HEK293 (cell line): ENCODE measurements around the gene DPYSL3.

ENCODE experiments used
- CTCF ChIA-PET: fragments of 350-600 bp; formaldehyde crosslinking; extraction: SDS; loops from one replicate; lab custom pipeline; 2021; ENCODE audit warnings: antibody characterized with exemption; lab: Yijun Ruan, JAX
- POLR2A ChIA-PET: fragments of 300-600 bp; formaldehyde crosslinking; extraction: SDS; loops from one replicate; lab custom pipeline; 2020; ENCODE audit warnings: antibody characterized with exemption, inconsistent platforms; lab: Yijun Ruan, JAX
- H3K27ac ChIP-seq: fragments of 200-500 bp; sonication (Bioruptor generic); 2 replicates; pipeline ENCODE4 v1.5.1; 2014; ENCODE audit warnings: low read depth, low read length, control low read depth, inconsistent platforms; ENCODE audit errors: extremely low read depth
- H3K36me3 ChIP-seq, 2 experiments: fragments of 200-500 bp in 1 of 2; sonication (Bioruptor generic) in 1 of 2; 1 replicate in 1 of 2; 2 replicates in 1 of 2; pipeline ENCODE4 v1.5.1; 2014 to 2017; ENCODE audit warnings: inconsistent platforms in 2 of 2, low read length in 2 of 2; ENCODE audit not compliant: control insufficient read depth in 2 of 2, insufficient read depth in 1 of 2
- H3K4me1 ChIP-seq: fragments of 200-500 bp; sonication (Bioruptor generic); 2 replicates; pipeline ENCODE4 v1.5.1; 2014; ENCODE audit warnings: mild to moderate bottlenecking, low read length, inconsistent platforms; ENCODE audit not compliant: control insufficient read depth, insufficient read depth
- H3K4me3 ChIP-seq: 2 replicates; pipeline ENCODE4 v1.5.1; 2011; ENCODE audit warnings: low read depth, mild to moderate bottlenecking, control low read depth, low read length, moderate library complexity
- H3K9me3 ChIP-seq: fragments of 200-500 bp; sonication (Bioruptor generic); 2 replicates; pipeline ENCODE4 v1.5.1; 2014; ENCODE audit warnings: low read depth, low read length, inconsistent platforms; ENCODE audit not compliant: control insufficient read depth, insufficient read depth
- OVOL3 ChIP-seq: fragments of 450-650 bp; formaldehyde crosslinking; IDR thresholded peaks from 2 replicates; pipeline ENCODE4 v1.5.1; 2016; ENCODE audit warnings: missing biosample characterization, missing genetic modification characterization
- TCF7L2 ChIP-seq: IDR thresholded peaks from 2 replicates; pipeline ENCODE4 v1.6.1; 2011; ENCODE audit warnings: low read depth, mild to moderate bottlenecking, inconsistent platforms, low read length, moderate library complexity, borderline replicate concordance
- ZNF341 ChIP-seq: fragments of 450-650 bp; formaldehyde crosslinking; IDR thresholded peaks from 2 replicates; pipeline ENCODE4; 2016; ENCODE audit warnings: low read depth, missing biosample characterization, missing genetic modification characterization
- ZNF707 ChIP-seq: fragments of 450-650 bp; formaldehyde crosslinking; IDR thresholded peaks from 2 replicates; pipeline ENCODE4 v1.5.1; 2016; ENCODE audit warnings: missing biosample characterization, missing genetic modification characterization
- ZNF777 ChIP-seq: fragments of 450-650 bp; formaldehyde crosslinking; IDR thresholded peaks from 2 replicates; pipeline ENCODE4 v1.5.1; 2017; ENCODE audit warnings: missing biosample characterization, missing genetic modification characterization, borderline replicate concordance
- ZSCAN30 ChIP-seq: fragments of 450-650 bp; IDR thresholded peaks from 2 replicates; pipeline ENCODE4 v1.5.1; 2018; ENCODE audit warnings: missing biosample characterization, mild to moderate bottlenecking, missing genetic modification characterization, moderate library complexity
- TF ChIP-seq, protein P1 (sequence below): fragments of 450-650 bp; formaldehyde crosslinking; IDR thresholded peaks from 2 replicates; pipeline ENCODE4 v1.5.1; 2016; ENCODE audit warnings: missing biosample characterization, missing genetic modification characterization
- TF ChIP-seq, protein P2 (sequence below): fragments of 450-650 bp; formaldehyde crosslinking; IDR thresholded peaks from 2 replicates; pipeline ENCODE4 v1.5.1; 2016; ENCODE audit warnings: missing biosample characterization, missing genetic modification characterization
- TF ChIP-seq, protein P3 (sequence below): fragments of 450-650 bp; formaldehyde crosslinking; IDR thresholded peaks from 2 replicates; pipeline ENCODE4 v1.5.1; 2016; ENCODE audit warnings: missing biosample characterization, missing genetic modification characterization
- TF ChIP-seq, protein P4 (sequence below): fragments of 450-650 bp; formaldehyde crosslinking; IDR thresholded peaks from 2 replicates; pipeline ENCODE4 v1.5.1; 2016; ENCODE audit warnings: missing biosample characterization, missing genetic modification characterization
- TF ChIP-seq, protein P5 (sequence below): fragments of 450-650 bp; formaldehyde crosslinking; IDR thresholded peaks from 2 replicates; pipeline ENCODE4 v1.5.1; 2016; ENCODE audit warnings: missing biosample characterization, missing genetic modification characterization

Gene DPYSL3

DNA sequence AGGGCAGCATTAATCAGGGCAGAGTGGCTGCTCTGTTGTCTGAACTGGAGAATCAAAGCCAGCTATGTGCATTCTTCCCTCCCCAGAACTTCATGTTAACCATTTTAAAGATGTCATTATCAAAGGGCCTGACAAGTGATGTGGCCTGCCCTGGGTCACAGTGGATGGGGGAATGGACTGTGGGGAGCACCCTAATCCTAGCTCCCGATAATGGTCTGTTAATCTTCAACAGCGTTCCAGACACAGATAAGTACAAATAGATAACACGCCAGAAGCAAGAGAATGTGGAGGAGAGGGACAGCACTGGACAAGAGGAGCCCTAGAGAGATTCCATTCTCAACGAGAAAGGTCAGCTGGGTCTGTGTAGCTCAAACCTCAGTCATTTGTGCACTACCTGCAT lies 77.5 kb downstream of the DPYSL3 start (continued):
- TF ChIP-seq TCF7L2 = no peak
- TF ChIP-seq, protein P1, sequence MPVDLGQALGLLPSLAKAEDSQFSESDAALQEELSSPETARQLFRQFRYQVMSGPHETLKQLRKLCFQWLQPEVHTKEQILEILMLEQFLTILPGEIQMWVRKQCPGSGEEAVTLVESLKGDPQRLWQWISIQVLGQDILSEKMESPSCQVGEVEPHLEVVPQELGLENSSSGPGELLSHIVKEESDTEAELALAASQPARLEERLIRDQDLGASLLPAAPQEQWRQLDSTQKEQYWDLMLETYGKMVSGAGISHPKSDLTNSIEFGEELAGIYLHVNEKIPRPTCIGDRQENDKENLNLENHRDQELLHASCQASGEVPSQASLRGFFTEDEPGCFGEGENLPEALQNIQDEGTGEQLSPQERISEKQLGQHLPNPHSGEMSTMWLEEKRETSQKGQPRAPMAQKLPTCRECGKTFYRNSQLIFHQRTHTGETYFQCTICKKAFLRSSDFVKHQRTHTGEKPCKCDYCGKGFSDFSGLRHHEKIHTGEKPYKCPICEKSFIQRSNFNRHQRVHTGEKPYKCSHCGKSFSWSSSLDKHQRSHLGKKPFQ (tag by site-specific recombination) = no peak

DNA sequence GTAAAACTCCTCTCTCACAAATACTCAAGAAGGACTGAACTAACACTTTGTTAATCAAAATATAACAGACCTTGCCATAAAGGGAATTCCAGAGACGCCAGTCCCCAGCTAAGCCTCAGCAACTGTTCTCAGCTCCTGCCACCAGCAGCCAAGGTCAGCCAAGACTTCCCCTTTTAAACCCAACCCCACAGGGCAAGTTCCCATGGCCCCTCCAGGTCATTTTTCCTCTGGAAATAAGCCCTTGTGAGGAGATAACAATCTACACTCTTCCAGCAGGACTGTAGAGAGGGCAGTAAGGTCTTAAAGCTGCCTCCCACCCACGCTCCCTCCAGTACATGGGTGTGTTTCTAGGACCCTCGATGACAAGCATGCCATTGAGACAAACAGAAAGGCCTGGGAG lies 78.3 kb downstream of the DPYSL3 start:
- Histone ChIP-seq H3K27ac (no peak overlapping the region), H3K36me3 (no peaks in the 10 kb centered on the region), H3K9me3 (no peaks in the 10 kb centered on the region), H3K4me3 (no peak overlapping the region), H3K4me1 (no peaks in the 10 kb centered on the region)
- POLR2A ChIA-PET = no interaction called here
- CTCF ChIA-PET = interaction anchor here (0.6 to 1.2 kb wide), 2 partner anchors 11 to 147 kb away, joined by 4 to 5 read pairs; no protein-coding TSS in a partner anchor
- TF ChIP-seq, protein P1 (tag by site-specific recombination) = no peak
- TF ChIP-seq ZSCAN30 = no peak
- TF ChIP-seq, protein P2, sequence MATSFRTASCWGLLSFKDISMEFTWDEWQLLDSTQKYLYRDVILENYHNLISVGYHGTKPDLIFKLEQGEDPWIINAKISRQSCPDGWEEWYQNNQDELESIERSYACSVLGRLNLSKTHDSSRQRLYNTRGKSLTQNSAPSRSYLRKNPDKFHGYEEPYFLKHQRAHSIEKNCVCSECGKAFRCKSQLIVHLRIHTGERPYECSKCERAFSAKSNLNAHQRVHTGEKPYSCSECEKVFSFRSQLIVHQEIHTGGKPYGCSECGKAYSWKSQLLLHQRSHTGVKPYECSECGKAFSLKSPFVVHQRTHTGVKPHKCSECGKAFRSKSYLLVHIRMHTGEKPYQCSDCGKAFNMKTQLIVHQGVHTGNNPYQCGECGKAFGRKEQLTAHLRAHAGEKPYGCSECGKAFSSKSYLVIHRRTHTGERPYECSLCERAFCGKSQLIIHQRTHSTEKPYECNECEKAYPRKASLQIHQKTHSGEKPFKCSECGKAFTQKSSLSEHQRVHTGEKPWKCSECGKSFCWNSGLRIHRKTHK (tag by site-specific recombination) = no peak
- TF ChIP-seq, protein P3, sequence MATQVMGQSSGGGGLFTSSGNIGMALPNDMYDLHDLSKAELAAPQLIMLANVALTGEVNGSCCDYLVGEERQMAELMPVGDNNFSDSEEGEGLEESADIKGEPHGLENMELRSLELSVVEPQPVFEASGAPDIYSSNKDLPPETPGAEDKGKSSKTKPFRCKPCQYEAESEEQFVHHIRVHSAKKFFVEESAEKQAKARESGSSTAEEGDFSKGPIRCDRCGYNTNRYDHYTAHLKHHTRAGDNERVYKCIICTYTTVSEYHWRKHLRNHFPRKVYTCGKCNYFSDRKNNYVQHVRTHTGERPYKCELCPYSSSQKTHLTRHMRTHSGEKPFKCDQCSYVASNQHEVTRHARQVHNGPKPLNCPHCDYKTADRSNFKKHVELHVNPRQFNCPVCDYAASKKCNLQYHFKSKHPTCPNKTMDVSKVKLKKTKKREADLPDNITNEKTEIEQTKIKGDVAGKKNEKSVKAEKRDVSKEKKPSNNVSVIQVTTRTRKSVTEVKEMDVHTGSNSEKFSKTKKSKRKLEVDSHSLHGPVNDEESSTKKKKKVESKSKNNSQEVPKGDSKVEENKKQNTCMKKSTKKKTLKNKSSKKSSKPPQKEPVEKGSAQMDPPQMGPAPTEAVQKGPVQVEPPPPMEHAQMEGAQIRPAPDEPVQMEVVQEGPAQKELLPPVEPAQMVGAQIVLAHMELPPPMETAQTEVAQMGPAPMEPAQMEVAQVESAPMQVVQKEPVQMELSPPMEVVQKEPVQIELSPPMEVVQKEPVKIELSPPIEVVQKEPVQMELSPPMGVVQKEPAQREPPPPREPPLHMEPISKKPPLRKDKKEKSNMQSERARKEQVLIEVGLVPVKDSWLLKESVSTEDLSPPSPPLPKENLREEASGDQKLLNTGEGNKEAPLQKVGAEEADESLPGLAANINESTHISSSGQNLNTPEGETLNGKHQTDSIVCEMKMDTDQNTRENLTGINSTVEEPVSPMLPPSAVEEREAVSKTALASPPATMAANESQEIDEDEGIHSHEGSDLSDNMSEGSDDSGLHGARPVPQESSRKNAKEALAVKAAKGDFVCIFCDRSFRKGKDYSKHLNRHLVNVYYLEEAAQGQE (tag by site-specific recombination) = no peak
- TF ChIP-seq ZNF707 (tag by site-specific recombination) = no peak
- TF ChIP-seq, protein P4, sequence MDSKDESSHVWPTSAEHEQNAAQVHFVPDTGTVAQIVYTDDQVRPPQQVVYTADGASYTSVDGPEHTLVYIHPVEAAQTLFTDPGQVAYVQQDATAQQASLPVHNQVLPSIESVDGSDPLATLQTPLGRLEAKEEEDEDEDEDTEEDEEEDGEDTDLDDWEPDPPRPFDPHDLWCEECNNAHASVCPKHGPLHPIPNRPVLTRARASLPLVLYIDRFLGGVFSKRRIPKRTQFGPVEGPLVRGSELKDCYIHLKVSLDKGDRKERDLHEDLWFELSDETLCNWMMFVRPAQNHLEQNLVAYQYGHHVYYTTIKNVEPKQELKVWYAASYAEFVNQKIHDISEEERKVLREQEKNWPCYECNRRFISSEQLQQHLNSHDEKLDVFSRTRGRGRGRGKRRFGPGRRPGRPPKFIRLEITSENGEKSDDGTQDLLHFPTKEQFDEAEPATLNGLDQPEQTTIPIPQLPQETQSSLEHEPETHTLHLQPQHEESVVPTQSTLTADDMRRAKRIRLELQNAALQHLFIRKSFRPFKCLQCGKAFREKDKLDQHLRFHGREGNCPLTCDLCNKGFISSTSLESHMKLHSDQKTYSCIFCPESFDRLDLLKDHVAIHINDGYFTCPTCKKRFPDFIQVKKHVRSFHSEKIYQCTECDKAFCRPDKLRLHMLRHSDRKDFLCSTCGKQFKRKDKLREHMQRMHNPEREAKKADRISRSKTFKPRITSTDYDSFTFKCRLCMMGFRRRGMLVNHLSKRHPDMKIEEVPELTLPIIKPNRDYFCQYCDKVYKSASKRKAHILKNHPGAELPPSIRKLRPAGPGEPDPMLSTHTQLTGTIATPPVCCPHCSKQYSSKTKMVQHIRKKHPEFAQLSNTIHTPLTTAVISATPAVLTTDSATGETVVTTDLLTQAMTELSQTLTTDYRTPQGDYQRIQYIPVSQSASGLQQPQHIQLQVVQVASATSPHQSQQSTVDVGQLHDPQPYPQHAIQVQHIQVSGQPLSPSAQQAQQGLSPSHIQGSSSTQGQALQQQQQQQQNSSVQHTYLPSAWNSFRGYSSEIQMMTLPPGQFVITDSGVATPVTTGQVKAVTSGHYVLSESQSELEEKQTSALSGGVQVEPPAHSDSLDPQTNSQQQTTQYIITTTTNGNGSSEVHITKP = no peak
- no peak for TF ChIP-seq OVOL3 (tag by site-specific recombination)

DNA sequence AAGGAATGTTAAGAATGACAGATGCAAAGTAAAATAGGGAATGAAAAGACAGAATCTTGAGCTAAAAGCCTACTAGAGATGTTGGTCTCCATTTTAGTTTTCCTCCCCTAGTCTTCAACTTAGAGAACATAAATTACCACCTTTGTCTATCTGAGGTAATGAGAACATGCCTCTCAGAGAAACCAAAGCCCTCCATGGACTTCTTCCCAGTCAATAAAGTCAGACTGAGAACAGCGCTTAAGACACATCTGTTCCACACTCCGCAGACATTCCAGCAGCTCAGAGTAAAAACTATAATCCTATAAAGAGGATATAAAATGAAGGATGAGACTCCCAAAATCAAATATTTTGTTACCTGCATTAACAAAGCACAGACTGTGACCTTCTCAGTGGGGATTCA lies 79.2 kb downstream of the DPYSL3 start:
- Histone ChIP-seq H3K9me3 (no peaks in the 10 kb centered on the region), H3K4me1 (no peaks in the 10 kb centered on the region), H3K36me3 (no peaks in the 10 kb centered on the region)
- TF ChIP-seq ZNF777 (tag by site-specific recombination) = no peak
- TF ChIP-seq ZSCAN30 = no peak
- no peak for TF ChIP-seq ZNF341 (tag by site-specific recombination)
- TF ChIP-seq, protein P5, sequence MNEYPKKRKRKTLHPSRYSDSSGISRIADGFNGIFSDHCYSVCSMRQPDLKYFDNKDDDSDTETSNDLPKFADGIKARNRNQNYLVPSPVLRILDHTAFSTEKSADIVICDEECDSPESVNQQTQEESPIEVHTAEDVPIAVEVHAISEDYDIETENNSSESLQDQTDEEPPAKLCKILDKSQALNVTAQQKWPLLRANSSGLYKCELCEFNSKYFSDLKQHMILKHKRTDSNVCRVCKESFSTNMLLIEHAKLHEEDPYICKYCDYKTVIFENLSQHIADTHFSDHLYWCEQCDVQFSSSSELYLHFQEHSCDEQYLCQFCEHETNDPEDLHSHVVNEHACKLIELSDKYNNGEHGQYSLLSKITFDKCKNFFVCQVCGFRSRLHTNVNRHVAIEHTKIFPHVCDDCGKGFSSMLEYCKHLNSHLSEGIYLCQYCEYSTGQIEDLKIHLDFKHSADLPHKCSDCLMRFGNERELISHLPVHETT (tag by site-specific recombination) = no peak
- TF ChIP-seq, all 188 proteins: peak for 0
- CTCF ChIA-PET = no interaction called here
- H3K27ac ChIP-seq = no peak overlapping the region
- POLR2A ChIA-PET = no interaction called here
- H3K4me3 ChIP-seq = no peak overlapping the region
